HG02763 (cell line): ENCODE results near the gene PRADC1.

Source experiments
- ATAC-seq: cut with Tn5 transposase; IDR thresholded peaks from one replicate; pipeline ENCODE4 v1.9.1; 2021; ENCODE audit warnings: mild to moderate bottlenecking, moderate library complexity; ENCODE audit not compliant: unreplicated experiment

PRADC1 gene

GRCh38 chr2:73238149-73238548, 5.1 kb upstream of the PRADC1 start:
- ATAC-seq, result no peak

- no peak for ATAC-seq
Measured at GRCh38 chr2:73237168-73237567, 4.1 kb upstream of the PRADC1 start.

GRCh38 chr2:73235315-73236028, 2.4 kb upstream of the PRADC1 start:
- ATAC-seq, result no peak

GRCh38 chr2:73233932-73234832, 1.1 kb upstream of the PRADC1 start, which contains the start of gene CCT7:
TSS of gene CCT7 (plus strand) at chr2:73234308. CDS start at chr2:73234379, 71 bp downstream.
- peak; percentile 56 for ATAC-seq

GRCh38 chr2:73232403-73233153, 461 bp downstream of the PRADC1 start:
- ATAC-seq, result peak; percentile 2

- ATAC-seq, result no peak
Measured at GRCh38 chr2:73228631-73229030, 4.4 kb downstream of the PRADC1 start.

- ATAC-seq, result no peak
Measured at GRCh38 chr2:73227086-73227485, 6.0 kb downstream of the PRADC1 start.

GRCh38 chr2:73225513-73226360, 7.3 kb downstream of the PRADC1 start:
- ATAC-seq, result no peak

GRCh38 chr2:73223821-73224220, 9.2 kb downstream of the PRADC1 start:
- ATAC-seq, result no peak

- no peak for ATAC-seq
Measured at GRCh38 chr2:73218298-73218697, 14.7 kb downstream of the PRADC1 start.

- ATAC-seq, result no peak
Measured at GRCh38 chr2:73217826-73218225, 15.2 kb downstream of the PRADC1 start.

GRCh38 chr2:73217160-73217559, 15.9 kb downstream of the PRADC1 start:
- ATAC-seq, result no peak

GRCh38 chr2:73215254-73215653, 17.8 kb downstream of the PRADC1 start:
- ATAC-seq, result no peak

GRCh38 chr2:73214120-73215035, 18.7 kb downstream of the PRADC1 start, which contains the start of gene SMYD5:
TSS of gene SMYD5 (plus strand) at chr2:73214245. CDS start at chr2:73214267, 22 bp downstream.
- ATAC-seq, result peak; percentile 92

- ATAC-seq, result peak; percentile 64
Measured at GRCh38 chr2:73212448-73213176, 20.4 kb downstream of the PRADC1 start.

GRCh38 chr2:73212098-73212447, 21.0 kb downstream of the PRADC1 start:
- ATAC-seq, result no peak

GRCh38 chr2:73210696-73211095, 22.3 kb downstream of the PRADC1 start:
- no peak for ATAC-seq

GRCh38 chr2:73210019-73210418, 23.0 kb downstream of the PRADC1 start:
- no peak for ATAC-seq

- no peak for ATAC-seq
Measured at GRCh38 chr2:73208258-73208657, 24.8 kb downstream of the PRADC1 start.
